HG03066 (cell line): ENCODE data around the gene USP15.

Experiments
- ATAC-seq: cut with Tn5 transposase; IDR thresholded peaks from one replicate; pipeline ENCODE4 v1.9.1; 2021; ENCODE audit warnings: low read depth; ENCODE audit not compliant: unreplicated experiment

USP15 gene

DNA sequence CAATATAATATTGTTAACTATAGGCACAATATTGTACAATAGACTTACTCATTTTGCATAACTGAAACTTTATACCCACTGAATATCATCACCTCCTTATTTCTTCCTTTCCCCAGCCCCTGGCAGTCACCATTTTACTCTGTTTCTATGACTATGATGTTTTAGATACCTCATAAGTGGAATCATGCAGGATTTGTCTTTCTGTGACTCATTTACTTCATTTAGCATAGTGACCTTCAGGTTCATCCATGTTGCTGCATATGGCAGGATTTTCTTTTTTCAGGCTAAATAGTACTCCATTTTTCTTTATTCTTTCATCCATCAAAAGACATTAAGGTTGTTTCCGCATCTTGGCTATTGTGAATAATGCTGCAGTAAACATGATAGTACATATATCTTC lies 18.9 kb downstream of the USP15 start:
- ATAC-seq = no peak

DNA sequence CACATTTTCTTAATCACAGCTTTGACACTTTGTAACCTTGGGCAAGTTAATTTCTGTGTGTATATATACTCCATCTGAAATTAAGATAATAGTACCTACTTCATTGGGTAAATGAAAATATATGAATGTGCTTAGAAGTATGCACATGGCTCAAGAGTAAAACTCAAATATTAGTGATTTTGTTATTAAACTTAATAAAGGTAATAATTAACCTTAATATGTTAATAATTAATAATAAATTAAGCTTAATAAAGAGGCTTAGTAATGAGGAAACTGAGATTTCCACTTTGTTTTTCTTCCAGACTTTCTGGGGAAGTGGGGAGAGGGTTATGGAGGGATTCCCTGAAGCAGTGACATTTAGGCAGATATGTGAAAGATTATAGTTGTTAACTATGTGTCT lies 19.8 kb downstream of the USP15 start:
- ATAC-seq = no peak

GRCh38 chr12:62282057-62282774 lies 22.0 kb downstream of the USP15 start:
- ATAC-seq = no peak

- no peak for ATAC-seq
Measured at GRCh38 chr12:62284749-62285148, 24.5 kb downstream of the USP15 start.

DNA sequence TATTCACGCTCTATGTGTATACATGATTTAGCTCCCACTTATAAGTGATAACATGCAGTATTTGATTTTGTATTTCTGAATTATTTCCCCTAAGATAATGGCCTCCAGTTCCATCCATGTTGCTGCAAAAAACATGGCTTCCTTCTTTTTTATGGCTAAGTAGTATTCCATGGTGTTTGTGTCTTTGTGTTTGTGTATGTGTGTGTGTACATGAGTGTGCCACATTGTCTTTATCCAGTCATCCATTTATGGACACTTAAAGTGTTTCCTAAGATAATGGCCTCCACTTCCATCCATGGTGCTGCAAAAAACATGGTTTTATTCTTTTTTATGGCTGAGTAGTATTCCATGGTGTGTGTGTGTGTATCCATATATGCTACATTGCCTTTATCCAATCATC lies 25.1 kb downstream of the USP15 start:
- ATAC-seq = no peak

- no peak for ATAC-seq
Measured at GRCh38 chr12:62288328-62288727, 28.1 kb downstream of the USP15 start.

- ATAC-seq = no peak
Measured at GRCh38 chr12:62290846-62291245, 30.6 kb downstream of the USP15 start.

DNA sequence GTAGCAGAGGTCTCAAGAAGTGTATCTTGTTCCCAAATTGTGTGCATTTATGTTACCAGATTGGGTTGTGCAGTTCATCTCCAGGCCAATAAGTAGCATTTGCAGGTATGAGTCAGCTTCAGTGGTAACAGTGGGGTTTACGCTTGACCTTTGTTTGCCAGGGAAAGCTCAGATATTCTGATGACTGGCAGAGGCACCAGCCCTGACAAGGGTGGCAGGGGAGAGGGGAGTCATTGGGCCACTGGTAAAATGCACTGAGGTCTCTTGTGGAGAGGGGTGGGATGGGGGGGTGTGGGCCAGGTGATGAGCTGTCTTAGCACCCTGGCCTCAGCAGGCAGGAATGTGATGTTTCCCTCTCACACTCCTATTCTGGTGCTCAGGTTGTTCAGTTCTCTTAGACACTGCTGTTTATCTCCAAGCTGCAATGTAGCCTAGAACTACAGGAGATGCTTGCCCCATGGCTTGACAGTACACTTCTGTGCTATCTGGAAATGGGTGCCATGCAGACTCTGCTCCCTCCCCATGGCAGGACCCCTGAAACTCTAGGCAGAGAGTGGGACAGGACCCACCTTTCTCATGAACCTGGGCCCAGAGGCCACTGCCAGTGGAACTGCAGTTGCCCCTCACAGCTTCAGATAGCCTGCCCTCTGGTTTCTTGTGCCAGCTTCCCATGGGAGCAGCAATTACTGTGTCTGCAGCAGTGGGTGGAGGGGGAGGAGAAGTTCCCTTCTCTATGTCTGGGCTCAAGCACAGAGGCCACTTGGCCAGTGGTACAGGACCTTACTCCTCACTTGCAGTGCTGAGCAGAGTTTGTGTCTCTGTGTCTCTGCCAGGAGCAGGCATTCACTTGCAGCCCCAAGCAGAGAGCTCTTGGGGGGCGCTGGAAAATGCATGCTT lies 31.9 kb downstream of the USP15 start:
- no peak for ATAC-seq

DNA sequence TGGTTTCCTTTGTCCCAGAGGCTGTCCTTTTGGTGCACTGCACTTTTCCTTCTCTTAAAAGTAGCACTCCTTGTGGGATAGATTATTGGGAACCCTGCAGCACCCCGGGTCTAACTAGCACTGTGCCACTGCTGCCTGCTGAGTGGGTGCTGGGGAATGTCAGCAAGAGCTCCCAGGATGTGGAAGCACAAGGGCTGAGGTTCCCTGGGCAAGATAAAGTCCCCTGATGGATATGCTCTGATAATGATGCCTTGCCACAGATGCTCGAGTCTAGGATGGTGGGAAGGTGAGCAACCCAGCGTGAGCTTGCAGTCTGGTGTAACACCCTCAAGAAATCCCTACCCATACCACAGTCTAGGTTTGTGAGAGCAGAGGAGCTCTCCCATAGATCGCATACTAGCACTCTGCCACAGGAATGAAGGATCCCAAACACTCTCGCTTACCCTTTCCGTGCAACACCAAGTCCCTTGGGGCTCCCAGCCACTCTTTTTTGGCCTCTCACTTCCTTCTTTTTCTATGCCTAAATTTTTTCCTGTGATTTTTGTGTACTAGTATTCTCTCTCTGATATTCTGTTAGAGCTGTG lies 32.6 kb downstream of the USP15 start:
- ATAC-seq = no peak

DNA sequence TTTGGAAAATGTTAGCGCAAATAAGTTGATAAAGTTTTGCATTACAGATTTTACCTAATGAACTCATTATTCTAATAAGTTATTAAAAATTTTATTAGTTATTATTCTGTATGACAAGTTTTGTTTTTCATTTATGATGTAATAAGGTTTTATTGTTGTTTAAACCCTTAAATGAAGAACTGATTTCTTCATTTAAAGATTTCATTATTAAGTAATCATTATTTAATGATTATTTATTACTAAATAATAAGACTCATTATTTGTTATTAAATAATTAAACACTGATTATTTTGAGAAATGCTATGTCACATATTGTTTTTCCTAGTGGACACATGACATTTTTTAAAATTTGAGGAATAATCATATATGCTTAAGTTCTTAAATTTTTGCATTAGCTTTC lies 34.2 kb downstream of the USP15 start:
- ATAC-seq = no peak

- ATAC-seq = no peak
Measured at GRCh38 chr12:62296001-62296400, 35.8 kb downstream of the USP15 start.

- no peak for ATAC-seq
Measured at GRCh38 chr12:62297321-62297720, 37.1 kb downstream of the USP15 start.

DNA sequence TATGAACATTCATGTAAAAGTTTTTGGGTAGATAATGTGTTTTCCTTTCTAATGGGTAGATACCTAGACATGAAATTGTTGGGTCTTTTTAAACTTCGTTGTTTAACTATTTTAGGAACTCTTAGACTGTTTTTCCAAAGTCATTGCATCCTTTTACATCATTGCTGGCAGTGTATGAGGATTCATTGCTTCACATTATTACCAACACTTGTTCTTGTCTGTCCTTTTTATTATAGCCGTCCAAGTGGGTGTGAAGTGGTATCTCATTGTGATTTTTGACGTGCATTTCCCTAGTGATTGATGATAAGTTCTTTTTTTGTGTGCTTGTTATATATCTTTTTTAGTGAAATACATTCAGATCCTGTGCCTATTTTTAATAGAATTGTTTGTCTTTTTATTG lies 39.4 kb downstream of the USP15 start:
- ATAC-seq = no peak

- no peak for ATAC-seq
Measured at GRCh38 chr12:62301080-62301798, 41.0 kb downstream of the USP15 start.

DNA sequence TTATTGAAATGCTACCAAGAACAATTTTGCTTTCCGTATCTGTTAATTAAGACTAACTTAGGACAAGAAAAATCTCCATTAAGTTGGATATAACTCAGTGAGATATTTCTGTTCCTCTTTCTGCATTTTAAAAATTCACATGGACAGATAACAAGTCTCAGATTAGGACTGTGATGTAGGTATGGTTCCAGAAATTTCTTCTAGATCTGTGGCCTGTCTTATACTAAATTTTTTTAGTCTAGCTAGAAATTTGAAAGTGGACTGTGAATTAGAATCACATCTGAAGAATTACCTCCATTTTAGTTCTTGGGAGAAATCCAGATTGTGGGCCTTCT lies 41.6 kb downstream of the USP15 start:
- ATAC-seq = no peak

GRCh38 chr12:62304560-62304959 lies 44.4 kb downstream of the USP15 start:
- ATAC-seq = no peak

GRCh38 chr12:62305778-62306177 lies 45.6 kb downstream of the USP15 start:
- no peak for ATAC-seq

DNA sequence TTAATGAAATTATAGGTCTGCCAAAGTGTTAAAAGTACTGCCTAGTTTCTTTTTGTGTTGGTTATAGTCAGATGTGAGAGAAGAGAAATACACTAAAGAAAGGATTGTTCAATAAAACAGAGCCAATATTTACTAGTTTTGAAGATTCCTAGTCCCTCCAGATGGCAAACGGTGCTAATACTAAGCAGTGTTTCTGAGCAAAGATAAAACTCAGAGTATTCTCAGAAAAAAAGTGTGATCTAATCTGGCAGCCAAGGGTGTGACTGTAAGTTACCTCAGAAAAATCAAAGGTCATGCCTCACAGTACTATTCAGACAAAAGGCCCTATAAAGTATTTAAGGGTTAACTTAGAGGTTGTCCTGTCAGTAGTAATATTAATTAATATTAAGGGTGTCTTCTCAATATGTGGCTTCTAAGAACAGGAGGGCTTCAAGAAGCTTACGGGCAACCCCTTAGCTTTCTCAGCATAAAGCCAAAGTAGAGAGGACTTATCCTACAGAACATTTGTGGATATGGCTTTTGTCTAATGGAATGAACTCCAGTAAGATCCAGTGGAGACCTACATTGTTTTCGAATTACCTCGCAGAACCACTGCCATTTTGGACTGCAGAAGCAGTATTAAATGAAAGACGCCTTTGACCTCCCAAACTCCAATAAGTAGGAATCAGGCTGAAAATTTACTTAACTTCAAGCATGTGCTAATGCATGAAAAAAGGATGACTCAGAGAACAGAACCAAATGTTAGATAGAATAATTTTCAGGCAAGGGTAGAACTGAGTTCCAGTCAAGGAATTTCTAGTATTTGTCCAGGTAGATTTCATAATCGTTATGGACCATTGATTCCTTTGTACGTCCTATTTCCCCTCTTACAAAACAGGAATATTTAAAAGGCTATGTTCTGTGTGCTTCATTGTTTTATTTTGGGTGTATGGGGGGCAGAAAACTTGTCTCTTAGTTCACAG lies 46.6 kb downstream of the USP15 start:
- ATAC-seq = no peak

DNA sequence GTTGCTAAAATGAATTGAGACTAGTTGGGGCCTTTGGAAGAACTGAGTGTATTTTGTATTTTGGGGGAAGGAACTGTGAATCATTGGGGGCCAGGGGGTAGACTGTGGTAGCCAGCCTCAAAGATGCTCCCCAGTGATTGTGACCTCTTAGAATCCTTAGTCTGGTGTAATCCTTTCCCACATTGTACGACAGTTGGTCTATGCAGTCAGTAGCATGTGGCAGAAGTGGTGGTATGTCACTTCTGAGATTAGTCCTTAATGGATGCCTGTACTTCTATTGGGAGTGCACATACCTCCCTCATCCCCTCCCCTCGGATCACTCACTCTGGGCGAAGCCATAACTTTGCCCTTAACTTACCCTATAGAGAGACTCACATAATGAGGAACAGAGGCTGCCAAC lies 48.0 kb downstream of the USP15 start:
- ATAC-seq = no peak
